Hepatocyte (in vitro differentiated cells): ENCODE measurements around the gene TAC1.

ENCODE experiments used
- EZH2 ChIP-seq: fragments of 200-600 bp; sonication (generic); IDR thresholded peaks from 2 replicates; pipeline ENCODE4 v1.6.1; 2016; ENCODE audit warnings: antibody characterized with exemption, mild to moderate bottlenecking, borderline replicate concordance
- TF ChIP-seq, protein P1 (sequence below): fragments of 200-600 bp; sonication (generic); IDR thresholded peaks from 2 replicates; pipeline ENCODE4 v1.5.1; 2016; ENCODE audit warnings: antibody characterized with exemption, mild to moderate bottlenecking; ENCODE audit not compliant: poor library complexity

GRCh38 chr7:97693586-97693985 lies 38.3 kb upstream of the TAC1 start:
- TF ChIP-seq, protein P1, sequence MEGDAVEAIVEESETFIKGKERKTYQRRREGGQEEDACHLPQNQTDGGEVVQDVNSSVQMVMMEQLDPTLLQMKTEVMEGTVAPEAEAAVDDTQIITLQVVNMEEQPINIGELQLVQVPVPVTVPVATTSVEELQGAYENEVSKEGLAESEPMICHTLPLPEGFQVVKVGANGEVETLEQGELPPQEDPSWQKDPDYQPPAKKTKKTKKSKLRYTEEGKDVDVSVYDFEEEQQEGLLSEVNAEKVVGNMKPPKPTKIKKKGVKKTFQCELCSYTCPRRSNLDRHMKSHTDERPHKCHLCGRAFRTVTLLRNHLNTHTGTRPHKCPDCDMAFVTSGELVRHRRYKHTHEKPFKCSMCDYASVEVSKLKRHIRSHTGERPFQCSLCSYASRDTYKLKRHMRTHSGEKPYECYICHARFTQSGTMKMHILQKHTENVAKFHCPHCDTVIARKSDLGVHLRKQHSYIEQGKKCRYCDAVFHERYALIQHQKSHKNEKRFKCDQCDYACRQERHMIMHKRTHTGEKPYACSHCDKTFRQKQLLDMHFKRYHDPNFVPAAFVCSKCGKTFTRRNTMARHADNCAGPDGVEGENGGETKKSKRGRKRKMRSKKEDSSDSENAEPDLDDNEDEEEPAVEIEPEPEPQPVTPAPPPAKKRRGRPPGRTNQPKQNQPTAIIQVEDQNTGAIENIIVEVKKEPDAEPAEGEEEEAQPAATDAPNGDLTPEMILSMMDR, result no peak
- no peak for TF ChIP-seq EZH2
